HFF-Myc (cell line): Measurements from ENCODE around the gene DIRAS1.
"Not testable (repeated sequence)": the region's sequence is repeated elsewhere in the genome, so short reads cannot be mapped to it uniquely, and the experiment has no call there.

ENCODE experiments used
- DNase-seq: peaks from one replicate; pipeline ENCODE4 v3.0.0-alpha.2; 2011; ENCODE audit warnings: low read depth; ENCODE audit errors: extremely low read depth
- H3K4me3 ChIP-seq: replicated peaks from 2 replicates; pipeline ENCODE4 v1.5.1; 2011; ENCODE audit warnings: low read depth, mild to moderate bottlenecking, control low read depth, low read length
- CTCF ChIP-seq: IDR thresholded peaks from 2 replicates; pipeline ENCODE4 v1.5.1; 2012; ENCODE audit warnings: mild to moderate bottlenecking, low read depth, low read length, control low read depth; ENCODE audit errors: missing control alignments

Gene DIRAS1

GRCh38 chr19:2676823-2677222, 44.3 kb downstream of the DIRAS1 start:
- no peak for TF ChIP-seq CTCF
- DNase-seq = no peak
- no peak overlapping the region for H3K4me3 ChIP-seq

DNA sequence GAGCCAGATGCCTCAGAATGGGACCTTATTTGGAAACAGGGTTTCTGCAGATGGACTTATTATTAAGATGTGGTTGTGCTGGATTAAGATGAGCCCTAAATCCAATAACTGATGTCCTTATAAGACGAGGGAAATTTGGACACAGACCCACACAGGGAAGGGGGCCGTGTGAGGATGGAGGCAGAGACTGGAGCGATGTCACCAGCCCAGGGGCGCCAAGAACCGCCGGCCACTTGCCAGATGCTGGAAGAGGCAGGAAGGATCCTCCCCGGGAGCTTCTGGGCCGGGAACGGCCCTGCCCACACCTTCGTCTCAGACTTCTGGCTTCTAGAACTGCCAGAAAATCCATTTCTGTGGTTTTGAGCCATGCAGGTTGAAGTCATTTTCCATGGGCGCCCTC, 45.3 kb downstream of the DIRAS1 start:
- H3K4me3 ChIP-seq = no peak overlapping the region
- DNase-seq = no peak
- no peak for TF ChIP-seq CTCF

DNA sequence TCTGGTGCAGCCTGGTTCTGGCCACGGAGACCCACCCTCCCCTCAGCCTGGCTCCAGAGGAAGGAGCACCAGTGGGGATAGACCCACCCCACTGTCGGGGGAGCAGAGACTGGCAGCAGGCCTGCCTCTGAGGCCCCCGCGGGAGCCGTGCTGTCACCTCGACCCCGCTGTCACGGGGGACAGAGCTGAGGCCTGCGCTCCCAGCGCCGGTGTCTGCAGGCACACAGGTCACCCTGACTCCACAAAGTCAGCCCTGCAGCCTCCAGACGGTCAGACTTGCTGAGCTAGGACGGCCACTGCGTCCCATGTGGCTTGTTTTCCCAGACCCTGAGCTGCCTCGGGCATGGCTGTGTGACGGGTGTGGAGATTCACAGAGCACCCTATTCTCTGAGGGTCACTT, 51.0 kb downstream of the DIRAS1 start:
- DNase-seq = no peak
- no peak overlapping the region for H3K4me3 ChIP-seq
- no peak for TF ChIP-seq CTCF

- H3K4me3 ChIP-seq = no peak overlapping the region
These were observed 52.9 kb downstream of the DIRAS1 start for GRCh38 chr19:2668175-2668763.

DNA sequence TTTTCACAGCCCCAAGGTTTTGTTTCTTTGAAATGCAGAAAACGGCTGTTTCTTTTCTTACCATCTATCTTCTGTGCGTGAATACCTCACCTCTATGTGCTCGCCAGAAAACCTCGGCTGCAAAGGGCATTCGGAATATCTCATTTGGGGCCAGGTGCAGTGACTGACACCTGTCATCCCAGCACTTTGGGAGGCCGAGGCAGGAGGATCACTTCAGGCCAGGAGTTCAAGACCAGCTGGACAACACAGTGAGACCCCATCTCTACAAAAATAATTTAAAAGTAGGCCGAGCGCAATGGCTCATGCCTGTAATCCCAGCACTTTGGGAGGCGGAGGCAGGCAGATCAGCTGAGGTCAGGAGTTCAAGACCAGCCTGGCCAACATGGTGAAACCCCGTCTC, 53.8 kb downstream of the DIRAS1 start:
- not testable (repeated sequence) for DNase-seq, H3K4me3 ChIP-seq

More at GRCh38 chr19:2668175-2668763, 52.9 kb downstream of the DIRAS1 start:
- DNase-seq = no peak
- TF ChIP-seq CTCF = no peak

DNA sequence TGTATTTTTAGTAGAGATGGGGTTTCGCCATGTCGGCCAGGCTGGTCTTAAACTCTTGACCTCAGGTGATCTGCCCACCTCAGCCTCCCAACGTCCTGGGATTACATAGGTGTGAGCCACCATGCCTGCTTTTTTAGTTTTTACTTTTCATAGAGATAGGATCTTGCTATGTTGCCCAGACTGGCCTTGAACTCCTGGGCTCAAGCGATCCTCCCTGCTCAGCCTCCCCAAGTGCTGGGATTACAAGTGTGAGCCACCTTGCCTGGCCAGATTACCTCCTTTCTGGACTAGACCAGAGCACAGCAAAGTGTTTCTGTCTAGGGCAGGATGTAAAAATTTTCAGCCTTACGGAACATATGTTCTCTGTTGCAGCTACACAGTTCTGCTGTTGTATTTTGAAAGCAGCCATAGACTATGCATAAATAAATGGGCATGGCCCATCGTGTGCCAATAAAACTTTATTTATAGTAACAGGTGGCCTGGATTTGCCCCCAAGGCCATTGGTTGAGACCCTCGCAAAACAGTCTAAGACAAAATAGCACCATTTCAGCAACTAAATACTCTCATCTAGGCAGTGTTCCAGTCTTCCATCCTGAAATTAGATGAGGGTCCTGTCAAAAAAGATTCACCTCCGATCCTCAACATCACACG, 54.7 kb downstream of the DIRAS1 start:
- no peak overlapping the region for H3K4me3 ChIP-seq
- DNase-seq = no peak
- TF ChIP-seq CTCF = no peak

- no peak overlapping the region for H3K4me3 ChIP-seq
- TF ChIP-seq CTCF = no peak
- DNase-seq = no peak
These were observed 56.1 kb downstream of the DIRAS1 start for GRCh38 chr19:2665103-2665502.
